HG03064 (cell line): Measurements from ENCODE around the gene TPGS2.
"Not testable (repeated sequence)": the region's sequence is repeated elsewhere in the genome, so short reads cannot be mapped to it uniquely, and the experiment has no call there.

Experiments used
- ATAC-seq: cut with Tn5 transposase; IDR thresholded peaks from one replicate; pipeline ENCODE4 v1.9.1; 2021; ENCODE audit warnings: low read depth; ENCODE audit not compliant: unreplicated experiment

The TPGS2 gene

DNA sequence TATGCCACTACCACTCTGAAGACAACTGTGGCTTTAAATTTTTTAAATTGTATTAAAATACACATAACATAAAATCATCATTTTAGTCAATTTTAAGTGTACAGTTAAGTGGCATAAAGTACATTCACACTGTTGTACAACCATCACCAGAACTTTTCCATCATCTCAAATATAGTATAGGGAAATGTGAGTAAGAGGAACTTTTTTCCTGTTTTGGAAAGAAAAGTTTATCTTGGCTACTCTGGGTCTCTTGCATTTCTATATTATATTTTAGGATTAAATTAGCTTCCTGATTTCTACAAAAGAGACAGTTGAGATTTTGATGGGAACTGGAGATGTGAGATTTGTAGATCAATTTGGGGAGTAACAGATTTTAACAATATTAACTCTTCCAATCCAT, 3.3 kb downstream of the TPGS2 start:
- no peak for ATAC-seq

DNA sequence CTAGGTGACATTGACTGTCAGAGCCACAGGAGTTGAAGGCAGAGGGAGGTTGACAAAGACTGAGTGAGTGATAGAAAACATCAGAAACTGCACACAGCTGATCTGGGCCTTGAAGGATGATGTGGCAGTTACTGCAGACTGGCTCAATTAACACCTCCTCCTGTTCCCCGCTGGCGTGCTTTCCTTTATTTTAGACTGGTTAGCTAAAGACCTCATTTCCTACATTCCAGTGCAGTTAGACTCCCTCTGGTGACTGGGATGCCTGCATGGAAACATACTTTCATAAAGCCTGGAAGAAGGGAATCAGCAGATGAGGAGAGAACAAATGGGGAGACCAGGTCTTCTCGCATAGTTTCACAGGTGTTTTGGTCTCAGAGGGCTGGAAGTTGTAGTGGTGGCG, 7.1 kb downstream of the TPGS2 start:
- ATAC-seq = no peak

DNA sequence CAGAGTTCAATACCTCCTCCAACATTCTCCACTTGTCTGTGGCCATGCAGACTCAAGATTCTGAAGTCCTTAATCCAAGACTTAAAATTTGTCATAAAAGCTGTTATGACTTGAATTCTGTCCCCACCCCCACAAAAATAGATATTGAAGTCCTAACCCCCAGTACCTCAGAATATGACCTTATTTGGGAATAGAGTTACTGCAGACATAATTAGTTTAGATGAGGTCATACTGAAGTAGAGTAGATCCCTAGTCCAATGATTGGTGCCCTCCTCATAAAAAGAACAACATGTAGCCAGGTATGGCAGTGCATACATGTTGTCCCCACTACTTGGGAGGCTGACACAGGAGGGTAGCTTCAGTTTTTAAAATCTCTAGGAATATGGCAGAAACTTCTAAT, 9.2 kb downstream of the TPGS2 start:
- ATAC-seq = no peak

DNA sequence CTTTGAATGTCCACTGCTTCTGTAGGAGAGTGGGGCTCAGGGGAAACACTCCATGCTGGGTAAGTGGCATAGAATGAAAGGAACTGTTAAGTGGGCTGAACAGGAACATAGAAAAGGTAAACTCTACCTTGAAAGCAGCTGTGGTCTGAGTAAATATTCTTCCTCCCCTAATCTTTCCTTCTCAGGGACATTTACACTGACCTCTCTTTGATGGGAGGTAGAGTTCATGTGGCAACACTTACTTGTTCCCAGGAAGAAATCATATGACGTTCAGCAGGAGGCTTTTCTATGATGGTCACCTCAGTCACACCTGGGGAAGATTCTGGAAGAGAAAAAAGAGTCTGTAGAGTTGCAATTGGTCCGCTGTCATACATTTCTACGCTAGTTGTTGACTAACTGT, 10.2 kb downstream of the TPGS2 start:
- no peak for ATAC-seq

DNA sequence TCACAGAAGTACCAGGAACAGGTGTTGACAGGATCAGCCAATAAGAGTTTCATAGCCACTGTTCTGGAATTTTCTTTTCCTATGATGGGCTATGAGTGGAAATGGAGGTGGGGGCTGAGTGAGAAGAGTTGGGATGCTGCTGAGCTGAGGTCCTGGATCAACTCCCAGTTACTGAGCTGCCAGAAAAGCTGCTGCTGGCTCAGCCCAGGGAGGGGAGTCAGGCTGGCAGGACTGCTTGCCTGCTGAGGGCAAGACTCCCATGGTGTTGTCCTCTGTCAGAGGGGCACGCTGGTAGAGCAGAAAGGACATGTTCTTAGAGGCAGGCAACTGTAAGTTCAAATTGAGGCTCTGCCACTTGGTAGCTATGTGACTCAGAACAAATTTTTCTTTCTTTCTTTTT, 11.8 kb downstream of the TPGS2 start:
- no peak for ATAC-seq

DNA sequence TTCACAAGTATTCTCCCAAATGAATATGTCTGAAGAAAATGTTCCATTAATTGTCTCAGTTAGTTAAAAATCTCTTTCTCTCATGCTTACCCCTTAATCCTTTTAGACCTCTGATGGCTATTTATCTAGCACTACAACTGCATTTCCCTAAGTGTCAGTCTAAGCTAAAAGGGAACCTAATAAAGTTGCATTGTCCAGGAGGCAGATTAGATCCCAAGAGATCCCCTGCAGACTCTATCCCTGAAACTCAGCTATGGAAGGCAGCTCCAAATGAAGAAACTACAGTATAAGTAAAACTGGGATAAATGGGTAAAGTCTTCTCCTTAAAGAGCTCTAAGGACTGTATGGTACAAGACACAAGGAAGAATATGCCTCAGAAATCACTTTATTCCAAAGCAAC, 12.7 kb downstream of the TPGS2 start:
- not testable (repeated sequence) for ATAC-seq

DNA sequence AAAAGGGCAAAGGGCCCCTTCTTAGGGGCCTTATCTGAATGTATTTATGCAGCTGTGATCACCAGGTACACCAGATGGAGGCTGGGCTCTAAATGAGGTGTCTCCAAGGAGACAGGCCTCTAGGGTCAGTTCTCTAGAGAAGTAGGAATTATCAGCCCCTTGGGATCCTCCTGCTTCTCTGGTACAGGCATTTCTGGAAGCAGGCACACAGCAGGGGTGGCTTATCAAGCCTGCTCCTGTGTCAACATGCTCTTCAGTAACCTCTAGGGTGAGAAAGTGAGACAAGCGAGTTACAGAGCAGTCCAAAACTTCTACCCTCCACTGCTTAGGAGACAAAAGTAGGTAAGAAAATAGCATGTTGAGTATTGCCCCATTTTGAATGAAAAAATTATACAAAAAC, 13.8 kb downstream of the TPGS2 start:
- no peak for ATAC-seq

DNA sequence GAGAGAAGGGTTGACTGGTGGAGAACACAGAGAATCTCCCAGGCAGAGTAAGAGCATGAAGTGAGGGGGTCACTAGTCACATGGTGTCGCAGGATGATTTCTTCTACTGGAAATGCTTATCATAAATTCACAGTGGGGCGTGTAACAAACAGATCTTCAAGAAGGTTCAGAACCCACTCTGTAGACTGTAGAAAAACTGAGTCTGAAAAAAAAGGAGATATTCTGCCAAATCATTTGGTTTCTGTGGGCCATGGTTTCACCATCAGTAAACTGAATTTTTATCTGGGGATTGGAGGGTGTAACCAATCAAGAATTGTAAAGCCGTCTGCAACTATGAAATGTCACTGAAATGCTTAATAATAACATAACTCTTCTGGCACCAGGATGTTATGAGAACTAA, 15.0 kb downstream of the TPGS2 start:
- ATAC-seq = no peak

DNA sequence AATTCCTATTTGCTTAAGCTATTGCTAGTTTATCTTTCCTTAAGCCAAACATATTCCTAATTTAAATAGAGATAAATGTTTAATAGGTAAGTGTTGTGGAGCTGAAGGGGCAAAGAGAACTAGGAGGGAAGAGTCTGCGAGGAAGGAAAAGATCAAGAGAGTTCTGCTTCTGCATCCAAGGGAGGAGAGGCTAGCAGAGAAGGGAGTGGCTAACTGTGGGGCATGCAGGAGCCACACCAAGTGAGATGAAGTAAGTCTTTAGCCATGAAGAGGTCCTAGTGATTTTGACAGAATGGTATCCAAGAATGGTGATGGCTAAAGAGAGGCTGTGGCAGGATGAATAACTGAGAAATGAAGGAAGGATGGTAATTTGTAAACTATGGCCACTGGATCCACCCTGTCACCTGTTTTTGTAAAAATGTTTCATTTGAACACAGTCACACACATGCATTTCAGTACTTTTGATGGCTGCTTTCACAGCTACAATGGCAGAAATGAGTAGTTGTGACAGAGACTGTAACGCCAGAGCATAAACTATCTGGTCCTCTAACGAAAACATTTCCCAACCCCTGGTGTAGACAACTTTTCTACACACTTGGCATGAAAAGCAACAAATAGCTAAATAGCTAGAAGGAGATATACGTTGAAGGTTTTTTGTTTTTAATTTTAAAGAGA, 15.6 kb downstream of the TPGS2 start:
- no peak for ATAC-seq

DNA sequence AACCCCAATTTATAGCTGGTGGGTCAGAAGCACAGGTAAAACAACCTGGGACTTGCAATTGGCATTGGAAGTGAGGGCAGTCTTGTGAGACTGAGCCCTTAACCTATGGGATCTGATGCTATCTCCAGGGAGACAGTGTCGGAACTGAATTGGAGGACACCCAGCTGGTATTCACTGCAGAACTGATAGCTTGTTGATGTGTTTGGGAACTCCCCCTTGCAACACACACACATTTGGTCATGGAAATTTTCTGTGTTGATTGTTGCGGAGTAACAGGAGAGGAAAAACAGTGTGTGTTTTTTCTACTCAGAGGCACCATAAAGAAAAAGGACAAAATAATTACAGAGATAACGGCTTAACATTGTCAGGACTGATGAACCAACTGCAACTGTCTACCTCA, 16.1 kb downstream of the TPGS2 start:
- no peak for ATAC-seq

DNA sequence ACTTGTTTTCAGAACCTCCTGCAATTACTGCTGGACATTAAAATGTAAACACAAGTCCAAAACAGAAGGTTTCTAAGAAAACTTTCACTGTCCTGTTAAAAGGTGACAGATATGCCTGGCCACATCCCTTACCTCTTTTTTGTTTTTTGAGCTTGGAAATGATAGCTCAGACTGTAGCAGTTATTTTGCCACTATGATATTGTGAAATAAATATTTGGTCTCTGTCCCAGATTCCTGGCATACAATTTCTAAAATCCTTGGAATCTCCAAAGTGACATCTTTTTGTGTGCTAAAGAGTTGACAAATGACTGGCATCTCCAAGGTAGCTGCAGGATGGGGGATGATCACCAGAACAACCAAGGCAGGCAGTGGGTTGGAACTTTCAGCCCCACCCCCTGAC, 16.8 kb downstream of the TPGS2 start:
- ATAC-seq = no peak

DNA sequence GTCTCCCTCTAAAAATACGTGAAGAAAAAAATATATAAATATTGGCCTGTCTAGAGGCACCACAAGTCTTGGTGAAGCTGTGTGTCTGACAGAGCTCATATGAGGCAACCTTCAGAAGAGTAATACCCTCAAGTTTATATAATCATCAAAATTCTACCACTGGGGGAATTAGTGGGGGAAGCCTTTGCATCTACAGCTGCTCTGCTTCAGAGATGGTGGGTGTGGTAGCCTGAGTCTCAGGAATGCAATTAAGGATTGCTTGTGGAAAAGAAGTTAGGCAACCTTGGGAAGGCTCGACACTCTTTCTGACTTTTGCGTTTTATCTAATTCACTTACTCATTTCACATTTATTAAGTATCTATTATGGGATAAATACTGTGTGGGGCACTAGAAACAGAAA, 17.4 kb downstream of the TPGS2 start:
- no peak for ATAC-seq

DNA sequence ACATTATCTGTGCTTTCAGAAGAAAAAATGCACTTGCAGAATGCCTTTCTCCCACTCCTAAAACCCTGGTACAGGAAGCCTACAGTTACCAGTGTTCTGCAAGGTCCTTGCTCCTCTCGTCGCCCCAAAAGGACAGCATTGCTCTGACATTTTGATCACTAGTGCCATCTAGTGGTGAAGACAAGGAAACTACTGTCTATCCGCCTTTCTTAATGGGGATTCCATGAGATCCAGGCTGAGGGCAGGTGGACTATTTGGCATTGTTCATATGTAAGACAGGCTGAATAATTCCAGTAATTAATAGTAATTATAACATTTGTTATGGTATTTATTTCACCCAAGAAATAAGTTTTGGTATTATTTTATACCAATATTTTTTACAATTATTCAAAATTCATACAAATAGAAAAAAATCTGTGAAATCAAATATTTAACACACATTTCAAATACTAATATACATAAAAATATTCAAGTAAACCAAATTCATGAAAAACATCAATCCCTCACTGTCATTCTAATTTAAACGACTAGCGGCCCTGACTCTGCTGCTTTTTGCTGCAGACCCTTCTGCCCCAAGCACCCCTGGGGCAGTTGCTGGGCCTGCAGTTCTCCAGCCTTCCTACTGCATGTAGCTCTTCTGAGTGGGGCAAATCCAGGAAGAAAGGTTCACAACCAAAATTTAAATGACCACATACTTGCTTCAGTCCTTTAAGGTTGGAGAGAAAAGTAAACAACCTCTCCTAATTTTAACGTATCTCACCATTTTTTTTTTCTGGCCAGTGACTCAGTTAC, 19.0 kb downstream of the TPGS2 start:
- ATAC-seq = peak; percentile 95

DNA sequence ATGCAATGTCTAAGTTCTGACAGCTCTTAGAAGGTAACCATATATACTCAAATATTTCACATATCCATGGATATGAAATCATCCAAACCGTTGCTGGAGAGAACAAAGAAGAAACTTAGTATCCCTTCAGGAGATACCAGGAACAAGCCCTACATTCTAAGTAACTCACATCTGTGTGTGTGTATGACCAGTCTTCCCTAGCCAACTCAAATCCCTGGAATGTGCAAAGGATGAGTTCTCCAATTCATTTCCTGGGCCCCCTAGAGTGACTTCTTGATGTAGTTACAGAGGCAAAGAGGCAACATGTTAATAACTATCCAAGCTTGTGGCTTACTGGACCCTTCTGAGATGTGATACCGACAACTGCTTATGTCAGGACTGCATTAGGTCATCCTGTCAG, 20.1 kb downstream of the TPGS2 start:
- ATAC-seq = no peak

DNA sequence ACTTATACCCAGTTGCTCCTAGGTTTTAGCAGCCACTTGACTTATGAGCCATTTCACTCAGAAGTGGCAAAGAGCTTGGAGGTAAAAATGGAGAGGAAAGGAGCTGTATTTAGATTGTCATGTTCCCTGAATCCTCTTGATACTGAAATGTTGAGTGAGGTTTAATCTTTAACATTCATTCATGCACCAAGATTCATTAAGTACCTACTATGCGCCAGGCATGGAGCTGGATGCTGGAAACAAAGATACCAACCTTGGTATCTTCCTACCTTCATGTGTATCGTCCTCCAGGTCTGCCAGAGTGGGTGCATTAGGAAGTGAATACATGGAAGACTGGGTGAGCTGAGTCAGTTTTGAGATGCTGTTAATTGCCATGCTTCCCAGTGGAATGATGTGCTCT, 23.7 kb downstream of the TPGS2 start:
- ATAC-seq = no peak

DNA sequence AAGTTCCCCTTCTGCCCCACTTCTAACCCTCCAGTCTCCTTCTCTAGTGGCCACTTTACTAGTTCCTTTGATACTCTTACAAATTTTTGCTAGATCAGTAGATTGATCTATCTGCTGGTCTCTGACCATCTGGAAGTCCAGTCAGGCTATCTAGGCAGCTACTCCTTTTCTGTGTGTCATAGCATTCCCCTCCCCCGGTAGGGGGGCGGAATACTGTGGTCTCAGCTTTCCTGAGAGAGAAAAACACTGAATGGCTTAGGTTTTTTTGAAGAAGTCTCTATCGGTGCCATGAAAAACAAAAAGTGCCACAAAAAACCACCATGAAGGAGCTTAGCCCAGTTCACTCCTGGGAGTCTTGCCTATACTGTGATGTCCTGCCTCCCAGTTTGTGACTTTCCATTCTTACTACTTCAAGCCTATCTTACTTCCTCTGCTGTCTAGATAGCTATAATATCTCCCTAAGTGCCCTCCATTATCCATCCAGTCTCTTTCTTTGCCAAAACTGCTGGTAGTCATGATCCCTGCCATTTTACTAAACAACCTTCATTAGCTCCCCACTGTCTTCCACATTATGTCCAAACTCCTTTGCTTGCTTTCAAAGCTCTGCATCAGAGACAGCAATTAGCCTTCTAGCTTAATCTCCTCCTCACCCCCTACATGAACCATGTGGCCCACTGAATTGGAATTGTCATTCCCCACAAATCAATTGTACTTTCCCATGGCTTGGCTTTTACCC, 29.9 kb downstream of the TPGS2 start:
- ATAC-seq = no peak

DNA sequence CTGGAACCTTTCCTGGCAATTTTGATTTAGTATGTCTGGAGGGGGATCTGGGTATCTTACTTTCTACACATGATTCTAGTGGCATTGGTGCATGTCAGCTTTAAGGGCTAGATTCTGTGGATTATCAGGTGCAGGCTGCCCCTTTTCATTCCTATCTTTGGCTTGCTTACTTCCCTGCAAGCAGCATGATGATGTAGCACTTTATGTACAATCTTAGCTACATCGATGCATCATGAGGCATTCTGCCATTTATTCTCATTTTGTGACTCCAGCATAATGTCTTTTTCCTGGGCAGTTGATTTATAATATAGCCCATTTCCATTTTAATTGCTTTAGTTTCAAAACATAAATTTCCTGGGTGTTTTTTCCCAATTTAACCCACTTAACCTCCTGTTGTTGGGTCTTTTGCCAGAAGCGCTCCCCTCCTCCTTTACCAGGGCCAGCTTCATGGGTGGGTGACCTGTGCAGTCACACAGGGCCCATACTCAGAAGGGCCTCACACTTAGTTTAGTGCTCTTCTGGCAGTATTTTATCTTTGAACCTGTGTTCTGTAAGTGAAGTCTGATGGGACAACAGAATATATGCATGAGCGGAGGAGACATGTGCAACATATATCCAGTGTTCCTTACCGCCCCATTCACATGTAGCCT, 36.0 kb downstream of the TPGS2 start:
- ATAC-seq = no peak

DNA sequence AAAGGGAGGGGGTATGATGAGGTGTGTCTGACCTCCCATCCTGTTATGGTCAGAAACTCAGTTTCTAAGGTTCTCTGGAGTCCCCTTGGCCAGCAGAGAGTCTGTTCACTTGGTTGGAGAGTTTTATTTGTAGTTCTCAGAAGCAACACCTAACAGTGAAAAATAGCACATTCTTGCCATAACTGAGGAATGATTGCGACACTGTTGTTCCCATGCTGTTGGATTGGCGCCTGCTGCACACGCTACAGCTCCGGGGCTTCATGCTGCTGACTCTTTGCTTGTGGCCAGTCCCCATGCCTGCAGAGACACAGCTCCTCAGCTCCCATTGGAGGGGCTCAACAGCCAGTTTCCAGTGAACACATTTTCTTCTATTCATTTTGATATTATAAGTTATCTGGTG, 42.1 kb downstream of the TPGS2 start:
- ATAC-seq = no peak

DNA sequence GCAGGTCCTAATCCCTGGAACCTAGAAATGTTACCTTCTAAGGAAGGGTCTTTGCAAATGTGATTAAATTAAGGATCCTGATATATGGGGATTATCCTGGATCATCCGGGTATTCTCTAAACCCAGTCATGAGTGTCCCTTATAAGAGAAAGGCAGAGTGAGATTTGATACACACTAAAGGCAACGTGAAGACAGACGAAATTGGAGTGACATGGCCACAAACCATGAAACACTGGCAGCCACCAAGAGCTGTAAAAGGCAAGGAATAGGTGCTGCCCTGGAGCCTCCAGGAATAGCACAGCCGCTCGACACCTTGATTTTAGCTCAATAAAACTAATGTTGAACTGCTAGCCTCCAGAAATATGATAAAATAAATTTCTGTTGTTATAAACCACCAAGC, 45.0 kb downstream of the TPGS2 start:
- ATAC-seq = no peak

DNA sequence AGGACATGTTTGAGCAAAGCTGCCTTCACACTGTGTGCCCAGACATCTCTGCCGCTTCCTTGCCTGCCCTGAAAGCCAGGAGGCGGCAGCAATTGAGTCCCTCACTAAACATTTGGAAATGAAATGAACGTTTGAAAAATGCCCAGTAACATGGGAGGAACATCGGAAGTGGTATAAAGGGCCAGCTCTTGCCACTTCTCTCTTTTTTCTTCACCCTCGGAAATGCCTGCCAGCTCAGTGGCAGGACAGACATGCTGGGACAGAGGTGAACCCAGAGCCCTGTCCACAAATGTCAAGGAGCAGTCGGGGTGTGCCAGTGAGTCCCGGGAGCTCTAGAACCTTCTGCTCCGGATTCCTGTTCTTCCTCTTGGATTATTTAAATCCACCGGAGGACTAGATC, 46.1 kb downstream of the TPGS2 start:
- no peak for ATAC-seq

DNA sequence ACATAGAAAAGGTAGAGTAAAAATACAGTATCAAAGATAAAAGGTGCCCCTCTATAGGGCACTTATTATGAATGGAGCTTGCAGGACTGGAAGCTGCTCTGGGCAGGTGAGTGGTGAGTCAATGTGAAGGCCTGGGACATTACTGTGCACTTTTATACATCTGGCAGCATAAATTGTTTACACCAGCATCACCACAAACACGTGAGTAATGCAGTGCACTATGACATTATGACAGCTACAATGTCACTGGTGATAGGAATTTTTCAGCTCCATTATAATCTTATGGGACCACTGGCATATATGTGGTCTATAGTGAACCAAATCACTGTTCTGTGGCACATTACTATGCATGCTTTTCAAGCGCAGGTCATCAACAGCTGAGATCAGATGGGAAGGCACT, 48.1 kb downstream of the TPGS2 start:
- no peak for ATAC-seq
